ENCODE data around the gene GRN. TPM values are rescaled to one million over a fixed set of nuclear protein-coding genes. Genes with fewer than 3 reads are reported as not detected.
A peak's percentile ranks its signal among the peaks of the same experiment; 100 is the strongest.
"Not testable (repeated sequence)": the region's sequence is repeated elsewhere in the genome, so short reads cannot be mapped to it uniquely, and the experiment has no call there.

The GRN gene
- total and polyA plus RNA-seq, 2 of the 13 experiments (the other 11 are each of a cell fraction or from before 2014, with no cell fraction given), result 86.6 to 143 TPM

GRCh38 chr17:44369414-44370023, 24.4 kb downstream of the GRN start (continued):
- TF ChIP-seq, protein P1, sequence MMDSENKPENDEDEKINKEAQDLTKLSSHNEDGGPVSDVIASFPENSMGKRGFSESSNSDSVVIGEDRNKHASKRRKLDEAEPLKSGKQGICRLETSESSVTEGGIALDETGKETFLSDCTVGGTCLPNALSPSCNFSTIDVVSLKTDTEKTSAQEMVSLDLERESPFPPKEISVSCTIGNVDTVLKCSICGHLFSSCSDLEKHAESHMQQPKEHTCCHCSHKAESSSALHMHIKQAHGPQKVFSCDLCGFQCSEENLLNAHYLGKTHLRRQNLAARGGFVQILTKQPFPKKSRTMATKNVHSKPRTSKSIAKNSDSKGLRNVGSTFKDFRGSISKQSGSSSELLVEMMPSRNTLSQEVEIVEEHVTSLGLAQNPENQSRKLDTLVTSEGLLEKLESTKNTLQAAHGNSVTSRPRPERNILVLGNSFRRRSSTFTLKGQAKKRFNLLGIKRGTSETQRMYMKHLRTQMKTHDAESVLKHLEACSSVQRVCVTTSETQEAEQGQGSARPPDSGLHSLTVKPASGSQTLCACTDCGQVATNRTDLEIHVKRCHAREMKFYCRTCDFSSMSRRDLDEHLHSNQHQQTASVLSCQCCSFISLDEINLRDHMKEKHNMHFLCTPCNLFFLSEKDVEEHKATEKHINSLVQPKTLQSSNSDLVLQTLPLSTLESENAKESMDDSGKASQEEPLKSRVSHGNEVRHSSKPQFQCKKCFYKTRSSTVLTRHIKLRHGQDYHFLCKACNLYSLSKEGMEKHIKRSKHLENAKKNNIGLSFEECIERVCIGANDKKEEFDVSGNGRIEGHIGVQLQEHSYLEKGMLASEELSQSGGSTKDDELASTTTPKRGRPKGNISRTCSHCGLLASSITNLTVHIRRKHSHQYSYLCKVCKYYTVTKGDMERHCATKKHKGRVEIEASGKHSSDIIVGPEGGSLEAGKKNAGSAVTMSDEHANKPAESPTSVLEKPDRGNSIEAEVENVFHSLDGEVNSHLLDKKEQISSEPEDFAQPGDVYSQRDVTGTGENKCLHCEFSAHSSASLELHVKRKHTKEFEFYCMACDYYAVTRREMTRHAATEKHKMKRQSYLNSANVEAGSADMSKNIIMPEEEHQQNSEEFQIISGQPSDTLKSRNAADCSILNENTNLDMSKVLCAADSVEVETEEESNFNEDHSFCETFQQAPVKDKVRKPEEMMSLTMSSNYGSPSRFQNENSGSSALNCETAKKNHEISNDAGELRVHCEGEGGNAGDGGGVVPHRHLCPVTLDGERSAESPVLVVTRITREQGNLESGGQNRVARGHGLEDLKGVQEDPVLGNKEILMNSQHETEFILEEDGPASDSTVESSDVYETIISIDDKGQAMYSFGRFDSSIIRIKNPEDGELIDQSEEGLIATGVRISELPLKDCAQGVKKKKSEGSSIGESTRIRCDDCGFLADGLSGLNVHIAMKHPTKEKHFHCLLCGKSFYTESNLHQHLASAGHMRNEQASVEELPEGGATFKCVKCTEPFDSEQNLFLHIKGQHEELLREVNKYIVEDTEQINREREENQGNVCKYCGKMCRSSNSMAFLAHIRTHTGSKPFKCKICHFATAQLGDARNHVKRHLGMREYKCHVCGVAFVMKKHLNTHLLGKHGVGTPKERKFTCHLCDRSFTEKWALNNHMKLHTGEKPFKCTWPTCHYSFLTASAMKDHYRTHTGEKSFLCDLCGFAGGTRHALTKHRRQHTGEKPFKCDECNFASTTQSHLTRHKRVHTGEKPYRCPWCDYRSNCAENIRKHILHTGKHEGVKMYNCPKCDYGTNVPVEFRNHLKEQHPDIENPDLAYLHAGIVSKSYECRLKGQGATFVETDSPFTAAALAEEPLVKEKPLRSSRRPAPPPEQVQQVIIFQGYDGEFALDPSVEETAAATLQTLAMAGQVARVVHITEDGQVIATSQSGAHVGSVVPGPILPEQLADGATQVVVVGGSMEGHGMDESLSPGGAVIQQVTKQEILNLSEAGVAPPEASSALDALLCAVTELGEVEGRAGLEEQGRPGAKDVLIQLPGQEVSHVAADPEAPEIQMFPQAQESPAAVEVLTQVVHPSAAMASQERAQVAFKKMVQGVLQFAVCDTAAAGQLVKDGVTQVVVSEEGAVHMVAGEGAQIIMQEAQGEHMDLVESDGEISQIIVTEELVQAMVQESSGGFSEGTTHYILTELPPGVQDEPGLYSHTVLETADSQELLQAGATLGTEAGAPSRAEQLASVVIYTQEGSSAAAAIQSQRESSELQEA (CRISPR knock-in tag; IDR thresholded peaks at IDR 0.05; ENCODE audit: not compliant biosample characterization), result peak; percentile 70
- TF ChIP-seq ZNF121 (CRISPR knock-in tag; IDR thresholded peaks at IDR 0.05) (peak; percentile 36; the same call in 1 of the 2 replicates), FOXA3 (CRISPR knock-in tag; IDR thresholded peaks at IDR 0.05) (peak; percentile 78), ZNF430 (CRISPR knock-in tag; IDR thresholded peaks at IDR 0.05) (peak; percentile 78; the same call in 1 of the 2 replicates), SETDB1 (CRISPR knock-in tag; IDR thresholded peaks at IDR 0.05; ENCODE audit: borderline replicate concordance) (peak; percentile 80; the same call in 1 of the 2 replicates), SP1 (CRISPR knock-in tag; IDR thresholded peaks at IDR 0.05) (peak; percentile 72), ZNF501 (CRISPR knock-in tag; IDR thresholded peaks at IDR 0.05) (peak; percentile 57; the same call in 1 of the 2 replicates), ZBTB26 (CRISPR knock-in tag; IDR thresholded peaks at IDR 0.05; ENCODE audit: borderline replicate concordance) (peak; percentile 91), SPEN (CRISPR knock-in tag; IDR thresholded peaks at IDR 0.05; ENCODE audit: low read depth) (peak; percentile 64; the same call in 1 of the 2 replicates), UBTF (CRISPR knock-in tag; IDR thresholded peaks at IDR 0.05) (0 out of 2 replicates have a peak, but pooled peaks have one; percentile 51), ZNF598 (CRISPR knock-in tag; IDR thresholded peaks at IDR 0.05; ENCODE audit: borderline replicate concordance) (0 out of 2 replicates have a peak, but pooled peaks have one; percentile 44), ZNF784 (CRISPR knock-in tag; IDR thresholded peaks at IDR 0.05; ENCODE audit: borderline replicate concordance) (peak; percentile 75)
- TF ChIP-seq, protein P2, sequence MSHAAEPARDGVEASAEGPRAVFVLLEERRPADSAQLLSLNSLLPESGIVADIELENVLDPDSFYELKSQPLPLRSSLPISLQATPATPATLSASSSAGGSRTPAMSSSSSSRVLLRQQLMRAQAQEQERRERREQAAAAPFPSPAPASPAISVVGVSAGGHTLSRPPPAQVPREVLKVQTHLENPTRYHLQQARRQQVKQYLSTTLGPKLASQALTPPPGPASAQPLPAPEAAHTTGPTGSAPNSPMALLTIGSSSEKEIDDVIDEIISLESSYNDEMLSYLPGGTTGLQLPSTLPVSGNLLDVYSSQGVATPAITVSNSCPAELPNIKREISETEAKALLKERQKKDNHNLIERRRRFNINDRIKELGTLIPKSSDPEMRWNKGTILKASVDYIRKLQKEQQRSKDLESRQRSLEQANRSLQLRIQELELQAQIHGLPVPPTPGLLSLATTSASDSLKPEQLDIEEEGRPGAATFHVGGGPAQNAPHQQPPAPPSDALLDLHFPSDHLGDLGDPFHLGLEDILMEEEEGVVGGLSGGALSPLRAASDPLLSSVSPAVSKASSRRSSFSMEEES (CRISPR knock-in tag; IDR thresholded peaks at IDR 0.05), result peak; percentile 23; the same call in 1 of the 2 replicates
- not testable (repeated sequence) for TF ChIP-seq SP1 (IDR thresholded peaks at IDR 0.05)
